Endothelial cell of umbilical vein (primary cell): ENCODE data around the gene TRNP1. TPM values are rescaled to one million over a fixed set of nuclear protein-coding genes. Genes with fewer than 3 reads are reported as not detected.
"Not testable (repeated sequence)": the region's sequence is repeated elsewhere in the genome, so short reads cannot be mapped to it uniquely, and the experiment has no call there.

Experiments used
- BruUV-seq: library from RNA; stranded (reverse); fragments of 400-500 nt; replicated peaks from 2 replicates; lab custom pipeline; 2021; lab: Mats Ljungman, UMichigan
- CTCF ChIA-PET: fragments of 300-600, 350-600 bp; sonication (Branson Sonifier 250); formaldehyde crosslinking; loops from one replicate; lab custom pipeline; 2021; ENCODE audit warnings: antibody characterized with exemption, inconsistent platforms; lab: Charles Lee
- POLR2A ChIA-PET: fragments of 300-600, 350-600 bp; sonication (Branson Sonifier 250); formaldehyde crosslinking; loops from one replicate; lab custom pipeline; 2021; ENCODE audit warnings: antibody characterized with exemption, inconsistent platforms; lab: Charles Lee
- DNase-seq: peaks from one replicate; pipeline ENCODE4 v3.0.0-alpha.2; 2011; ENCODE audit warnings: low read depth, low spot score
- FAIRE-seq: peaks from 2 replicates; lab custom pipeline; 2011; peaks lifted over from hg19 to GRCh38; lab: Jason Lieb, UNC
- H2AFZ ChIP-seq: 2 replicates; pipeline ENCODE4 v1.6.0; 2012; ENCODE audit warnings: low read depth, low read length, control low read depth, inconsistent platforms
- H3K27ac ChIP-seq: 2 replicates; pipeline ENCODE4 v1.5.1; 2011; ENCODE audit warnings: low read depth, mild to moderate bottlenecking, control low read depth, low read length, moderate library complexity; ENCODE audit not compliant: insufficient read depth
- H3K27me3 ChIP-seq, 2 experiments: 2 replicates each; pipeline versions ENCODE4 v1.6.0 to v1.6.1; 2011; ENCODE audit warnings: low read length in 2 of 2, mixed read lengths in 1 of 2; ENCODE audit not compliant: control insufficient read depth in 2 of 2, insufficient read depth in 2 of 2
- H3K36me3 ChIP-seq, 2 experiments: 2 replicates in 1 of 2; 3 replicates in 1 of 2; pipeline ENCODE4 v1.5.1; 2011; ENCODE audit warnings: low read length in 2 of 2, mild to moderate bottlenecking in 1 of 2, moderate library complexity in 1 of 2; ENCODE audit not compliant: control insufficient read depth in 2 of 2, insufficient read depth in 2 of 2; ENCODE audit errors: extremely low read depth in 1 of 2
- H3K4me1 ChIP-seq: 3 replicates; pipeline ENCODE4 v1.5.1; 2011; ENCODE audit warnings: mild to moderate bottlenecking, low read length; ENCODE audit not compliant: control insufficient read depth, insufficient read depth; ENCODE audit errors: extremely low read depth
- H3K4me2 ChIP-seq: 2 replicates; pipeline ENCODE4 v1.6.1; 2011; ENCODE audit warnings: low read length, control low read depth, mixed read lengths; ENCODE audit not compliant: insufficient read depth
- H3K4me3 ChIP-seq, 3 experiments: fragments of 200-600 bp in 1 of 3; sonication (generic), shearing (Covaris generic) in 1 of 3; replicated peaks in 1 of 3; 2 replicates each; pipeline ENCODE4 v1.5.1; 2011 to 2016; ENCODE audit warnings: control low read depth in 3 of 3, low read length in 3 of 3, mild to moderate bottlenecking in 2 of 3, inconsistent platforms in 1 of 3, low read depth in 1 of 3, moderate library complexity in 1 of 3; ENCODE audit not compliant: insufficient read depth in 1 of 3
- H3K79me2 ChIP-seq: 2 replicates; pipeline ENCODE4 v1.6.0; 2012; ENCODE audit warnings: low read length, inconsistent platforms; ENCODE audit not compliant: control insufficient read depth, insufficient read depth
- H3K9ac ChIP-seq: replicated peaks from 2 replicates; pipeline ENCODE3; 2011; ENCODE audit warnings: low read length, control low read depth; ENCODE audit not compliant: insufficient read depth; ENCODE audit errors: extremely low read depth
- H3K9me1 ChIP-seq: replicated peaks from 3 replicates; pipeline ENCODE4 v1.6.0; 2011; ENCODE audit warnings: mild to moderate bottlenecking, low read length; ENCODE audit not compliant: control insufficient read depth, insufficient read depth; ENCODE audit errors: extremely low read depth
- H3K9me3 ChIP-seq: replicated peaks from 2 replicates; pipeline ENCODE4 v1.5.1; 2012; ENCODE audit warnings: low read length, inconsistent platforms; ENCODE audit not compliant: control insufficient read depth, insufficient read depth
- H4K20me1 ChIP-seq: replicated peaks from 2 replicates; pipeline ENCODE3; 2011; ENCODE audit warnings: mild to moderate bottlenecking, low read length; ENCODE audit not compliant: control insufficient read depth, insufficient read depth; ENCODE audit errors: extremely low read depth
- dilution Hi-C: fragments of 300-500 bp; cut with MboI; formaldehyde crosslinking; loops from one replicate; pipeline ENCODE4 v1.15.0; 2019; ENCODE audit warnings: low sequenced_read_pairs; ENCODE audit not compliant: extremely low pct_ligation_motif_present
- intact Hi-C: fragments of 100-400 bp; cut with micrococcal nuclease; formaldehyde crosslinking; loops from one replicate; pipeline ENCODE4 v1.10.0; 2022
- polyA plus RNA-seq, 4 experiments: library from polyadenylated mRNA; depleted of rRNA in 3 of 4; stranded (reverse) in 3 of 4; unstranded in 1 of 4; fragments of >200 nt; gene quantifications; 2 replicates each; pipeline versions ENCODE4 v1.2.1 to v1.2.3, GENCODE V29; 2011 to 2012; ENCODE audit warnings: missing spikeins in 1 of 4
- total RNA-seq: library from RNA; stranded (reverse); gene quantifications from 2 replicates; pipeline ENCODE4 v1.2.3, GENCODE V29; 2021
- TF ChIP-seq, protein P1 (sequence below): IDR thresholded peaks from 2 replicates; pipeline ENCODE4 v1.6.1; 2011; ENCODE audit not compliant: insufficient read depth, insufficient read length

Gene TRNP1
- total and polyA plus RNA-seq, 2 donors (not counting 3 experiments of a cell fraction or from before 2014, with no cell fraction given), result 5.9 to 20.5 TPM

GRCh38 chr1:26986658-26987057 is 6.8 kb upstream of the TRNP1 start:
- ChIA-PET CTCF (interaction anchor here (1.1 to 3.1 kb wide), 7 partner anchors 8 to 125 kb away, joined by 3 to 12 read pairs (median 7); no protein-coding TSS in a partner anchor), POLR2A (no interaction called here)
- Histone ChIP-seq H3K36me3 (no peaks in the 10 kb centered on the region), H3K27me3 (peaks cover 2 to 8% of the 10 kb centered on the region in 2 experiments), H3K9ac (no peak overlapping the region), H3K9me1 (no peaks in the 10 kb centered on the region), H2AFZ (no peak overlapping the region), H3K4me3 (no peak overlapping the region), H4K20me1 (no peaks in the 10 kb centered on the region), H3K4me1 (peaks cover 16% of the 10 kb centered on the region), H3K9me3 (no peaks in the 10 kb centered on the region), H3K27ac (no peak overlapping the region), H3K4me2 (no peak overlapping the region), H3K79me2 (no peaks in the 10 kb centered on the region)
- TF ChIP-seq, protein P1, sequence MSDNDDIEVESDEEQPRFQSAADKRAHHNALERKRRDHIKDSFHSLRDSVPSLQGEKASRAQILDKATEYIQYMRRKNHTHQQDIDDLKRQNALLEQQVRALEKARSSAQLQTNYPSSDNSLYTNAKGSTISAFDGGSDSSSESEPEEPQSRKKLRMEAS, result no peak
- no peak for FAIRE-seq
- BruUV-seq, result no TSS peak
- dilution Hi-C loops (no loop called here), intact Hi-C loops (no loop called here)
- no peak for DNase-seq

- dilution Hi-C loops, H3K4me2 ChIP-seq, BruUV-seq, H3K9ac ChIP-seq, H3K79me2 ChIP-seq, H3K36me3 ChIP-seq, H3K27ac ChIP-seq, POLR2A ChIA-PET, DNase-seq, H3K9me1 ChIP-seq, H3K4me3 ChIP-seq, H2AFZ ChIP-seq, H3K27me3 ChIP-seq, H3K9me3 ChIP-seq, H4K20me1 ChIP-seq: not testable (repeated sequence)
- peaks cover 29% of the 10 kb centered on the region for H3K4me1 ChIP-seq
- intact Hi-C loops, result loop anchor here (1.0 kb wide), 1 partner anchor 22 kb away; no protein-coding TSS in a partner anchor
- peak; percentile 44 for FAIRE-seq
- CTCF ChIA-PET, result interaction anchor here (0.7 to 1.7 kb wide), 4 partner anchors 8 to 57 kb away, joined by 3 to 10 read pairs (median 3); no protein-coding TSS in a partner anchor
Measured at GRCh38 chr1:26989403-26990109, 3.9 kb upstream of the TRNP1 start.
